Cardiac fibroblast (primary cell): ENCODE data around the gene AGBL4.
A peak's percentile ranks its signal among the peaks of the same experiment; 100 is the strongest.

ENCODE experiments used
- DNase-seq, 2 donors: peaks; one replicate each; pipeline versions ENCODE4 v3.0.0 to v3.0.0-alpha.2; 2010; ENCODE audit warnings: low read depth in 2 of 2
- H3K4me3 ChIP-seq, 2 donors: replicated peaks in 1 of 2; 1 replicate in 1 of 2; 2 replicates in 1 of 2; pipeline ENCODE4 v1.5.1; 2011; ENCODE audit warnings: low read depth in 2 of 2, low read length in 2 of 2, mild to moderate bottlenecking in 2 of 2, moderate library complexity in 1 of 2
- CTCF ChIP-seq: IDR thresholded peaks from one replicate; pipeline ENCODE4 v1.5.1; 2011; ENCODE audit warnings: low read depth, mild to moderate bottlenecking, low read length, inconsistent platforms

AGBL4 gene

GRCh38 chr1:48678710-48679505 is 1344.8 kb downstream of the AGBL4 start:
- no peak for DNase-seq
- no peak overlapping the region for H3K4me3 ChIP-seq
- no peak for TF ChIP-seq CTCF

GRCh38 chr1:48677306-48678287 is 1346.2 kb downstream of the AGBL4 start:
- TF ChIP-seq CTCF, result peak; percentile 55
- DNase-seq, result peak; percentile 53 to 72
- H3K4me3 ChIP-seq, result no peak overlapping the region

- H3K4me3 ChIP-seq, result no peak overlapping the region
- no peak for DNase-seq
- TF ChIP-seq CTCF, result no peak
Observed at GRCh38 chr1:48676822-48677221, 1346.9 kb downstream of the AGBL4 start.

- DNase-seq, result no peak
- TF ChIP-seq CTCF, result no peak
- H3K4me3 ChIP-seq, result no peak overlapping the region
Observed at GRCh38 chr1:48676376-48676775, 1347.4 kb downstream of the AGBL4 start.

DNA sequence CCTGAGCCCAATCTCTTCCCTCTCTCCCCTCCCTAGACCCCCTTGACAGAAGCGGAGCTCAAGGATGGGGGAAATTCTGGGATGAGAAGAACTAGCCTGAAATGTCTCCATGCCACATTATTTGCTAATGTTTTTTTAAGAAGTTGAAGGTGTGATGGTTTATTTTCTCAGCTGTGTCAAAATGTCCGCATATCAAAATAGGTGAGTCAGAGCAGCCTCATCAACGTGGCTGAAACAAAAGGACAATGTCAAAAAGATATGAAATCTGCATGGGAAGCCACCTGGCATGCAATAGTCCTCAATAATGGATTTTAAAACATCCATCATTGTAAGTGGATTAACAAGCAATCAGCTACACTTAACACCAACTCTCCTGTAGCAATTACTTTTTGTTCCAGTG is 1348.5 kb downstream of the AGBL4 start:
- TF ChIP-seq CTCF, result no peak
- DNase-seq, result peak in 1 of 2 donors; percentile 3
- no peak overlapping the region for H3K4me3 ChIP-seq

GRCh38 chr1:48674641-48675040 is 1349.1 kb downstream of the AGBL4 start:
- no peak for TF ChIP-seq CTCF
- peak; percentile 27 to 41 for DNase-seq
- H3K4me3 ChIP-seq, result no peak overlapping the region
